ENCODE results near the gene SRSF1. TPM values are rescaled to one million over a fixed set of nuclear protein-coding genes. Genes with fewer than 3 reads are reported as not detected.
A peak's percentile ranks its signal among the peaks of the same experiment; 100 is the strongest.
"Not testable (repeated sequence)": the region's sequence is repeated elsewhere in the genome, so short reads cannot be mapped to it uniquely, and the experiment has no call there.

Gene SRSF1
- total RNA-seq, 1 experiment from 2014 or later, result 434 TPM

DNA sequence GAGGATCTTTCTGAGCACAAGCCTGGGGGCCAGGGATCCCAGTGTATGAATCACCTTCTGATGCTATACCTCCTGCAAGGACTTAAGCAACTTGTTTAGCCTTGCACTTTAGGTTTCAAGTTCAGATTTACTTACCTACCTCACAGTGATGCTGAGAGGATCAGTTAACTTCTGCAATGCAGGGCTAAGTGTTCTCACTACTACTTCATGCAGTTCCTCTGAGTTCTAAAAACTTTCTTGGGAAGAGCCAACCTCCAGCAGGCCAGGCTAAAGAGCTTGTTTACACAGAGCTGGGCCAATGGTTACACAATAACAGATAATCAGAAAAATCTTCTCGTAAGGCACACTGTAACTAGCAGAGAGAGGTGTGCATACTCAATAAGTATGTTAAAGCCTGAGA is 32.0 kb downstream of the SRSF1 start:
- ChIA-PET RAD21 (ENCODE audit: low non-redundant PET in 1 of 2, low total read pairs in 2 of 2, uncharacterized antibody in 2 of 2, unreplicated experiment in 2 of 2) (no interaction called here), CTCF (no interaction called here), POLR2A (interaction anchor here (1.2 kb wide), 1 partner anchor 18 kb away, joined by 3 read pairs; no protein-coding TSS in a partner anchor)
- Histone ChIP-seq H3K4me3 (replicated peaks in 1 of 2; ENCODE audit: low read depth in 1 of 2, low read length in 2 of 2) (no peak overlapping the region), H3K9me2 (ENCODE audit: insufficient read depth) (no peaks in the 10 kb centered on the region), H3K9ac (ENCODE audit: low read length) (no peak overlapping the region), H3K36me3 (ENCODE audit: control insufficient read depth in 1 of 2, insufficient read depth in 2 of 2, low read length in 2 of 2) (peaks cover 43 to 60% of the 10 kb centered on the region in 2 experiments), H3K4me2 (ENCODE audit: low read length) (no peak overlapping the region), H3K4me1 (ENCODE audit: control insufficient read depth in 1 of 2, insufficient read depth in 2 of 2, low read length in 2 of 2) (peaks cover 0 to 7% of the 10 kb centered on the region in 2 experiments; a peak in 1 of 4 replicates), H2AFZ (ENCODE audit: low read depth, low read length, poor library complexity, severe bottlenecking) (no peak overlapping the region), H3K27me3 (ENCODE audit: insufficient read depth, low read length) (no peaks in the 10 kb centered on the region), H3K9me3 (ENCODE audit: control insufficient read depth in 1 of 2, insufficient read depth in 1 of 2, low read depth in 1 of 2, low read length in 2 of 2) (no peaks in the 10 kb centered on the region), H3K27ac (ENCODE audit: low read depth, low read length) (no peak overlapping the region), H3K79me2 (ENCODE audit: insufficient read depth, low read length) (peaks cover 10% of the 10 kb centered on the region; the same call in 1 of the 2 replicates), H4K20me1 (ENCODE audit: insufficient read depth) (no peaks in the 10 kb centered on the region)
- TF ChIP-seq ZFX (IDR thresholded peaks at IDR 0.05) (no peak), SRF (IDR thresholded peaks at IDR 0.05; ENCODE audit: low read depth) (no peak), EGR1 (IDR thresholded peaks at IDR 0.05; ENCODE audit: low read depth) (no peak), RAD21 (IDR thresholded peaks at IDR 0.05; ENCODE audit: low read depth) (no peak), ZNF274 (IDR thresholded peaks at IDR 0.05; ENCODE audit: low read depth, low read length) (no peak), CEBPB (IDR thresholded peaks at IDR 0.05; ENCODE audit: low read depth) (no peak)
- TF ChIP-seq, protein P1, sequence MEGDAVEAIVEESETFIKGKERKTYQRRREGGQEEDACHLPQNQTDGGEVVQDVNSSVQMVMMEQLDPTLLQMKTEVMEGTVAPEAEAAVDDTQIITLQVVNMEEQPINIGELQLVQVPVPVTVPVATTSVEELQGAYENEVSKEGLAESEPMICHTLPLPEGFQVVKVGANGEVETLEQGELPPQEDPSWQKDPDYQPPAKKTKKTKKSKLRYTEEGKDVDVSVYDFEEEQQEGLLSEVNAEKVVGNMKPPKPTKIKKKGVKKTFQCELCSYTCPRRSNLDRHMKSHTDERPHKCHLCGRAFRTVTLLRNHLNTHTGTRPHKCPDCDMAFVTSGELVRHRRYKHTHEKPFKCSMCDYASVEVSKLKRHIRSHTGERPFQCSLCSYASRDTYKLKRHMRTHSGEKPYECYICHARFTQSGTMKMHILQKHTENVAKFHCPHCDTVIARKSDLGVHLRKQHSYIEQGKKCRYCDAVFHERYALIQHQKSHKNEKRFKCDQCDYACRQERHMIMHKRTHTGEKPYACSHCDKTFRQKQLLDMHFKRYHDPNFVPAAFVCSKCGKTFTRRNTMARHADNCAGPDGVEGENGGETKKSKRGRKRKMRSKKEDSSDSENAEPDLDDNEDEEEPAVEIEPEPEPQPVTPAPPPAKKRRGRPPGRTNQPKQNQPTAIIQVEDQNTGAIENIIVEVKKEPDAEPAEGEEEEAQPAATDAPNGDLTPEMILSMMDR (IDR thresholded peaks at IDR 0.05 in 2 of 3, conservative IDR thresholded peaks at IDR 0.05 in 1 of 3; ENCODE audit: borderline replicate concordance in 1 of 3, insufficient read depth in 1 of 3, low read depth in 2 of 3, low read length in 2 of 3), result no peak
- intact Hi-C loops (cut with micrococcal nuclease), result no loop called here
- DNase-seq (ENCODE audit: low read depth, low spot score) (no peak), ATAC-seq (no peak)
- BruUV-seq (replicated peaks), result no TSS peak

DNA sequence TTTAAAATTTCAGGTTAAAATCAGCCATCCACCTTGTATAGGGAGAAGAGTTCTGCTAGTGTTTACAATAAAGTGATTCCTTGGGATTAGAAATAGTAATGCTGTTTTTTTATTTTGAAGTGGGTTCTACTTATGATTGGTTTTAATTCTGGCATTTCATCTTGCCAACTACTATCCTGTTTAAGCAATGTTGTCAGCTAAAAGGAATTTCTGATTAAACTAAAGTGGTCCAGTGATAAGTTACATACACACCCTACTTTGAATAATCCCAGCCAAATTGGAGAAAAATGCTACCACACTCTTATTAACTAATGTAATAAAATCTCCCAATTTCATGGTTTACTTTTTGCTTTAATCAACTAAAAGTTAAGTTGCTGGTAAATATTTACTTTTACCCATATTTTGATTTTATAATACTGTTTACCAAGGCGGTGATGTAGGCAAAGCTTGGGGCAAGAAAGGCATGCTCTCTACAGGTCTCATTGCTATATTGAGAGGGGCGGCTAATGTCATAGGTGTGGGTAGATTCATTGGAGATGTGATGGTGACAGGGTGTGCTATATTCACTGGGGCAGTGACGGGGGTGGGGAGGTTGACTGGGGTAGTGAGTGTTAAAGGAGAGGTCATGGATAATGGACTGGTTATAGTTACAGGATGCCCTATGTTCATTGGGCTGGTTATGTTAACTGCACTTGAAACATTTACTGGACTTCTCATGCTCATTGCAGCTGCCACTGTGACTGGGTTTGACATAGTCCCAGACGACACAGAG is 32.8 kb downstream of the SRSF1 start:
- POLR2A ChIA-PET; CTCF ChIA-PET; DNase-seq (ENCODE audit: low read depth, low spot score); intact Hi-C loops (cut with micrococcal nuclease); H4K20me1 ChIP-seq (ENCODE audit: insufficient read depth); H3K4me3 ChIP-seq (replicated peaks in 1 of 2; ENCODE audit: low read depth in 1 of 2, low read length in 2 of 2); ATAC-seq; H3K27ac ChIP-seq (ENCODE audit: low read depth, low read length); H3K79me2 ChIP-seq (ENCODE audit: insufficient read depth, low read length); H3K27me3 ChIP-seq (ENCODE audit: insufficient read depth, low read length); H3K9me3 ChIP-seq (ENCODE audit: control insufficient read depth in 1 of 2, insufficient read depth in 1 of 2, low read depth in 1 of 2, low read length in 2 of 2); H3K9ac ChIP-seq (ENCODE audit: low read length); H2AFZ ChIP-seq (ENCODE audit: low read depth, low read length, poor library complexity, severe bottlenecking); H3K4me1 ChIP-seq (ENCODE audit: control insufficient read depth in 1 of 2, insufficient read depth in 2 of 2, low read length in 2 of 2); RAD21 ChIA-PET (ENCODE audit: low non-redundant PET in 1 of 2, low total read pairs in 2 of 2, uncharacterized antibody in 2 of 2, unreplicated experiment in 2 of 2); H3K9me2 ChIP-seq (ENCODE audit: insufficient read depth); H3K4me2 ChIP-seq (ENCODE audit: low read length): not testable (repeated sequence)
- peaks cover 37 to 53% of the 10 kb centered on the region in 2 experiments for H3K36me3 ChIP-seq (ENCODE audit: control insufficient read depth in 1 of 2, insufficient read depth in 2 of 2, low read length in 2 of 2)
- BruUV-seq (replicated peaks), result TSS peak; percentile 8
